HepG2 (cell line): ENCODE measurements around the gene STIP1. TPM values are rescaled to one million over a fixed set of nuclear protein-coding genes. Genes with fewer than 3 reads are reported as not detected.

Source experiments
- ARID5B ChIP-seq: IDR thresholded peaks from 2 replicates; pipeline ENCODE4 v1.4.0; 2020; ENCODE audit warnings: mild to moderate bottlenecking, missing genetic modification reagents
- ARNT2 ChIP-seq: sonication (generic); formaldehyde crosslinking; IDR thresholded peaks from 2 replicates; pipeline ENCODE4 v1.8.0; 2022; ENCODE audit warnings: mild to moderate bottlenecking, low read depth, missing genetic modification reagents, moderate library complexity
- CEBPG ChIP-seq: IDR thresholded peaks from 2 replicates; pipeline ENCODE4 v1.6.1; 2016
- CHCHD3 ChIP-seq: sonication (generic); formaldehyde crosslinking; IDR thresholded peaks from 2 replicates; pipeline ENCODE4 v1.8.0; 2022; ENCODE audit warnings: mild to moderate bottlenecking, missing genetic modification reagents, moderate library complexity
- HES4 ChIP-seq: sonication (generic); formaldehyde crosslinking; IDR thresholded peaks from 2 replicates; pipeline ENCODE4 v1.9.0; 2021; ENCODE audit warnings: mild to moderate bottlenecking, missing genetic modification reagents, borderline replicate concordance
- HNRNPLL ChIP-seq: fragments of 200-400 bp; formaldehyde crosslinking; IDR thresholded peaks from 2 replicates; pipeline ENCODE4 v1.6.1; 2017; ENCODE audit warnings: mild to moderate bottlenecking, low read depth, low read length; ENCODE audit not compliant: poor library complexity, severe bottlenecking
- KLF12 ChIP-seq: sonication (generic); formaldehyde crosslinking; IDR thresholded peaks from 2 replicates; pipeline ENCODE4 v1.4.0; 2020; ENCODE audit warnings: missing genetic modification reagents, borderline replicate concordance
- KLF16 ChIP-seq, 2 experiments: sonication (generic) in 1 of 2; formaldehyde crosslinking in 1 of 2; IDR thresholded peaks; 2 replicates each; pipeline versions ENCODE4 v1.6.1 to v1.8.0; 2016 to 2023; ENCODE audit warnings: missing genetic modification reagents in 2 of 2, missing compliant biosample characterization in 1 of 2
- MYC ChIP-seq: sonication (generic); formaldehyde crosslinking; IDR thresholded peaks from 2 replicates; pipeline ENCODE4 v1.9.0; 2021; ENCODE audit warnings: missing genetic modification reagents, borderline replicate concordance
- PCBP2 ChIP-seq: fragments of 200-400 bp; formaldehyde crosslinking; optimal IDR thresholded peaks from 2 replicates; pipeline ENCODE3; 2018; ENCODE audit warnings: low read length, low read depth; ENCODE audit not compliant: poor library complexity, severe bottlenecking
- RNF219 ChIP-seq: sonication (generic); formaldehyde crosslinking; IDR thresholded peaks from 2 replicates; pipeline ENCODE4 v1.5.0; 2020; ENCODE audit warnings: mild to moderate bottlenecking, missing genetic modification reagents
- TSC22D2 ChIP-seq: sonication (generic); formaldehyde crosslinking; IDR thresholded peaks from 2 replicates; pipeline ENCODE4 v1.5.1; 2020; ENCODE audit warnings: missing genetic modification reagents, mild to moderate bottlenecking, borderline replicate concordance
- ZNF879 ChIP-seq: sonication (generic); formaldehyde crosslinking; IDR thresholded peaks from 2 replicates; pipeline ENCODE4 v1.8.1; 2023; ENCODE audit warnings: missing genetic modification reagents
- ZSCAN12 ChIP-seq: sonication (generic); formaldehyde crosslinking; IDR thresholded peaks from 2 replicates; pipeline ENCODE4 v1.9.0; 2021; ENCODE audit warnings: mild to moderate bottlenecking, missing genetic modification reagents
- polyA plus RNA-seq, 8 experiments: library from polyadenylated mRNA; depleted of rRNA in 3 of 8; stranded (reverse) in 7 of 8; unstranded in 1 of 8; fragments of >200 nt; fragmentation: Illumina TruSeq in 4 of 8; extraction: Trizol in 4 of 8; gene quantifications; 2 replicates each; pipeline versions ENCODE4 v1.2.1 to v1.2.3, GENCODE V29; 2011 to 2016; ENCODE audit warnings: low read depth in 4 of 8, missing spikeins in 1 of 8, mixed read lengths in 1 of 8; ENCODE audit not compliant: insufficient read depth in 1 of 8
- total RNA-seq, 5 experiments: library from RNA; depleted of rRNA; stranded (reverse); fragments of >200 nt; fragmentation: Illumina TruSeq; extraction: Trizol; gene quantifications; 2 replicates each; pipeline ENCODE4 v1.2.3, GENCODE V29; 2016; ENCODE audit warnings: low read depth in 1 of 5
- TF ChIP-seq, protein P1 (sequence below): sonication (generic); formaldehyde crosslinking; IDR thresholded peaks from 2 replicates; pipeline ENCODE4 v1.4.0; 2020; ENCODE audit warnings: missing genetic modification reagents
- TF ChIP-seq, protein P2 (sequence below): IDR thresholded peaks from 2 replicates; pipeline ENCODE4 v1.6.1; 2012; ENCODE audit warnings: inconsistent platforms
- TF ChIP-seq, protein P3 (sequence below): sonication (generic); formaldehyde crosslinking; conservative IDR thresholded peaks from 2 replicates; pipeline ENCODE4 v1.8.0; 2022; ENCODE audit warnings: mild to moderate bottlenecking, moderate library complexity, missing genetic modification reagents

STIP1 gene
- total and polyA plus RNA-seq, 2 of the 13 experiments (the other 11 are each of a cell fraction or from before 2014, with no cell fraction given) = 81.1 to 217 TPM

GRCh38 chr11:64234647-64235379 is 48.8 kb downstream of the STIP1 start (continued):
- TF ChIP-seq, protein P1, sequence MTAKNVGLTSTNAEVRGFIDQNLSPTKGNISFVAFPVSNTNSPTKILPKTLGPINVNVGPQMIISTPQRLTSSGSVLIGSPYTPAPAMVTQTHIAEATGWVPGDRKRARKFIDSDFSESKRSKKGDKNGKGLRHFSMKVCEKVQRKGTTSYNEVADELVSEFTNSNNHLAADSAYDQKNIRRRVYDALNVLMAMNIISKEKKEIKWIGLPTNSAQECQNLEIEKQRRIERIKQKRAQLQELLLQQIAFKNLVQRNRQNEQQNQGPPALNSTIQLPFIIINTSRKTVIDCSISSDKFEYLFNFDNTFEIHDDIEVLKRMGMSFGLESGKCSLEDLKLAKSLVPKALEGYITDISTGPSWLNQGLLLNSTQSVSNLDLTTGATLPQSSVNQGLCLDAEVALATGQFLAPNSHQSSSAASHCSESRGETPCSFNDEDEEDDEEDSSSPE = peak; percentile 42; the same call in 1 of the 2 replicates
- TF ChIP-seq HNRNPLL = no peak
- peak; percentile 45; the same call in 1 of the 2 replicates for TF ChIP-seq ARID5B (CRISPR knock-in tag)
- TF ChIP-seq TSC22D2 (CRISPR knock-in tag) = peak; percentile 30; the same call in 1 of the 2 replicates
- TF ChIP-seq ZNF879 = no peak
- no peak for TF ChIP-seq RNF219 (CRISPR knock-in tag)
- TF ChIP-seq KLF16 (CRISPR knock-in tag; IDR thresholded peaks at IDR 0.05) = 0 out of 4 replicates have a peak, but pooled peaks of 1 of the 2 experiments have one; percentile 26
- TF ChIP-seq CHCHD3 (CRISPR knock-in tag) = 0 out of 2 replicates have a peak, but pooled peaks have one; percentile 52
- peak; percentile 45; the same call in 1 of the 2 replicates for TF ChIP-seq HES4
- TF ChIP-seq KLF12 (CRISPR knock-in tag) = peak; percentile 43; the same call in 1 of the 2 replicates
- TF ChIP-seq, protein P2, sequence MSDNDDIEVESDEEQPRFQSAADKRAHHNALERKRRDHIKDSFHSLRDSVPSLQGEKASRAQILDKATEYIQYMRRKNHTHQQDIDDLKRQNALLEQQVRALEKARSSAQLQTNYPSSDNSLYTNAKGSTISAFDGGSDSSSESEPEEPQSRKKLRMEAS = peak; percentile 23
- TF ChIP-seq ZSCAN12 (CRISPR knock-in tag) = no peak
- peak; percentile 62; the same call in 1 of the 2 replicates for TF ChIP-seq MYC (CRISPR knock-in tag)
- TF ChIP-seq CEBPG (CRISPR knock-in tag) = no peak
- TF ChIP-seq ARNT2 (CRISPR knock-in tag) = 0 out of 2 replicates have a peak, but pooled peaks have one; percentile 50
- TF ChIP-seq PCBP2 = no peak
- TF ChIP-seq, protein P3, sequence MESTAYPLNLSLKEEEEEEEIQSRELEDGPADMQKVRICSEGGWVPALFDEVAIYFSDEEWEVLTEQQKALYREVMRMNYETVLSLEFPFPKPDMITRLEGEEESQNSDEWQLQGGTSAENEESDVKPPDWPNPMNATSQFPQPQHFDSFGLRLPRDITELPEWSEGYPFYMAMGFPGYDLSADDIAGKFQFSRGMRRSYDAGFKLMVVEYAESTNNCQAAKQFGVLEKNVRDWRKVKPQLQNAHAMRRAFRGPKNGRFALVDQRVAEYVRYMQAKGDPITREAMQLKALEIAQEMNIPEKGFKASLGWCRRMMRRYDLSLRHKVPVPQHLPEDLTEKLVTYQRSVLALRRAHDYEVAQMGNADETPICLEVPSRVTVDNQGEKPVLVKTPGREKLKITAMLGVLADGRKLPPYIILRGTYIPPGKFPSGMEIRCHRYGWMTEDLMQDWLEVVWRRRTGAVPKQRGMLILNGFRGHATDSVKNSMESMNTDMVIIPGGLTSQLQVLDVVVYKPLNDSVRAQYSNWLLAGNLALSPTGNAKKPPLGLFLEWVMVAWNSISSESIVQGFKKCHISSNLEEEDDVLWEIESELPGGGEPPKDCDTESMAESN (CRISPR knock-in tag) = no peak
